PC-9 (cell line): ENCODE measurements around the gene OR5M10. TPM values are rescaled to one million over a fixed set of nuclear protein-coding genes. Genes with fewer than 3 reads are reported as not detected.

Experiments
- Bru-seq: library from RNA; stranded (reverse); fragments of 400-500 nt; gene quantifications from one replicate; lab custom pipeline; 2021; lab: Mats Ljungman, UMichigan
- BruChase-seq, 2 experiments: library from RNA; stranded (reverse); fragments of 400-500 nt; gene quantifications; one replicate each; lab custom pipeline; 2021; lab: Mats Ljungman, UMichigan
- BruUV-seq: library from RNA; stranded (reverse); fragments of 400-500 nt; replicated peaks from 2 replicates; lab custom pipeline; 2021; lab: Mats Ljungman, UMichigan
- CTCF ChIA-PET: fragments of 300-600 bp; sonication (Branson Sonifier 250); formaldehyde crosslinking; loops from one replicate; lab custom pipeline; 2022; ENCODE audit warnings: antibody characterized with exemption; lab: Charles Lee
- POLR2A ChIA-PET: fragments of 300-600 bp; sonication (Branson Sonifier 250); formaldehyde crosslinking; loops from one replicate; lab custom pipeline; 2022; ENCODE audit warnings: antibody characterized with exemption; ENCODE audit not compliant: unreplicated experiment; lab: Charles Lee
- DNase-seq, 2 experiments: peaks; one replicate each; pipeline versions ENCODE4 v3.0.0 to v3.0.0-alpha.2; 2015 to 2022; ENCODE audit warnings: mixed read lengths in 1 of 2
- H2AFZ ChIP-seq: fragments of 200-600 bp; sonication (generic); 2 replicates; pipeline ENCODE4 v1.8.1; 2017; ENCODE audit warnings: antibody characterized with exemption
- H3F3A ChIP-seq: fragments of 200-600 bp; sonication (generic); 2 replicates; pipeline ENCODE4 v1.8.1; 2017; ENCODE audit warnings: antibody characterized with exemption, mild to moderate bottlenecking, low read depth; ENCODE audit not compliant: insufficient read depth
- H3K27ac ChIP-seq: fragments of 200-600 bp; sonication (generic); 2 replicates; pipeline ENCODE4 v1.6.1; 2016; ENCODE audit warnings: mixed run types
- H3K27me3 ChIP-seq: fragments of 200-600 bp; sonication (generic); 2 replicates; pipeline ENCODE4 v1.6.1; 2016; ENCODE audit warnings: low read depth, mixed run types; ENCODE audit not compliant: insufficient read depth
- H3K36me3 ChIP-seq: fragments of 200-600 bp; sonication (generic); 2 replicates; pipeline ENCODE4 v1.6.1; 2016; ENCODE audit warnings: low read depth, mixed run types
- H3K4me1 ChIP-seq: fragments of 200-600 bp; sonication (generic); replicated peaks from 2 replicates; pipeline ENCODE4 v1.6.1; 2016; ENCODE audit warnings: mixed run types; ENCODE audit not compliant: insufficient read depth
- H3K4me2 ChIP-seq: fragments of 200-600 bp; sonication (generic); 2 replicates; pipeline ENCODE4 v1.6.1; 2017; ENCODE audit warnings: mixed run types
- H3K4me3 ChIP-seq: fragments of 200-600 bp; sonication (generic); 2 replicates; pipeline ENCODE4 v1.6.1; 2016; ENCODE audit warnings: mixed run types
- H3K79me2 ChIP-seq: fragments of 200-600 bp; sonication (generic); 2 replicates; pipeline ENCODE4 v1.6.1; 2017; ENCODE audit warnings: low read depth, mixed run types
- H3K9me2 ChIP-seq: fragments of 200-600 bp; sonication (generic); 2 replicates; pipeline ENCODE4 v1.8.1; 2017; ENCODE audit warnings: mild to moderate bottlenecking; ENCODE audit not compliant: insufficient read depth
- H3K9me3 ChIP-seq: fragments of 200-600 bp; sonication (generic); 2 replicates; pipeline ENCODE4 v1.8.1; 2016; ENCODE audit warnings: low read depth; ENCODE audit not compliant: insufficient read depth
- H4K20me1 ChIP-seq: fragments of 200-600 bp; sonication (generic); 2 replicates; pipeline ENCODE4 v1.8.1; 2017; ENCODE audit not compliant: insufficient read depth
- CTCF ChIP-seq: fragments of 200-600 bp; sonication (generic); conservative IDR thresholded peaks from 2 replicates; pipeline ENCODE4 v1.6.1; 2017; ENCODE audit warnings: mixed run types, antibody characterized with exemption, mild to moderate bottlenecking, moderate library complexity
- EZH2 ChIP-seq: fragments of 200-600 bp; sonication (generic); IDR thresholded peaks from 2 replicates; pipeline ENCODE4 v1.8.0; 2017; ENCODE audit warnings: antibody characterized with exemption, low read depth
- intact Hi-C: fragments of 100-400 bp; cut with micrococcal nuclease; formaldehyde crosslinking; loops from one replicate; pipeline ENCODE4 v1.10.0; 2022; ENCODE audit not compliant: unreplicated experiment
- long read RNA-seq: library from polyadenylated mRNA; stranded (forward); transcript quantifications from one replicate; pipeline ENCODE4 v2.0.0, GENCODE V29; 2022
- total RNA-seq: library from RNA; stranded (reverse); gene quantifications from 2 replicates; pipeline ENCODE4 v1.2.3, GENCODE V29; 2021

The OR5M10 gene
- total RNA-seq: not detected in 2 replicates
- Bru-seq, nascent RNA: not detected
- BruChase-seq, experiment 1, labeled RNA remaining after a 2-hour chase: not detected
- not detected for BruChase-seq, experiment 2, labeled RNA remaining after a 6-hour chase
- long read RNA-seq: 0 reads

GRCh38 chr11:56577621-56578020, at the start of gene OR5M10:
TSS of gene OR5M10 (minus strand) at chr11:56577721. CDS start at chr11:56577721, 0 bp downstream.
- Histone ChIP-seq H2AFZ (no peak within 1 kb of the TSS), H3K4me3 (no peak within 1 kb of the TSS), H3K4me1 (no peaks in the 10 kb centered on the region), H3K79me2 (no peaks in the 10 kb centered on the region), H3F3A (no peaks in the 10 kb centered on the region), H3K36me3 (no peaks in the 10 kb centered on the region), H4K20me1 (no peaks in the 10 kb centered on the region), H3K27me3 (0 out of 2 replicates have a peak, but pooled peaks cover 6% of the 10 kb centered on the region), H3K27ac (no peak within 1 kb of the TSS), H3K4me2 (no peak within 1 kb of the TSS), H3K9me2 (peaks cover 3% of the 10 kb centered on the region; the same call in 1 of the 2 replicates), H3K9me3 (no peaks in the 10 kb centered on the region)
- intact Hi-C loops: no loop called here
- TF ChIP-seq CTCF (no peak), EZH2 (no peak)
- no peak for DNase-seq
- BruUV-seq: no TSS peak
- ChIA-PET POLR2A (no interaction called here), CTCF (no interaction called here)

- CTCF ChIA-PET: no interaction called here
- intact Hi-C loops: loop anchor here (10.0 kb wide), 1 partner anchor 619 kb away; no protein-coding TSS in a partner anchor
- no peaks in the 10 kb centered on the region for H3F3A ChIP-seq
These were observed 48.4 kb upstream of the OR5M10 start for GRCh38 chr11:56625946-56626345.

GRCh38 chr11:56624661-56625110, 47.2 kb upstream of the OR5M10 start:
- BruUV-seq: no TSS peak
- TF ChIP-seq EZH2 (no peak), CTCF (peak; percentile 69)
- H3K4me1 ChIP-seq: no peaks in the 10 kb centered on the region
- no peaks in the 10 kb centered on the region for H3K36me3 ChIP-seq
- no peaks in the 10 kb centered on the region for H3K79me2 ChIP-seq
- DNase-seq: peak; percentile 5 to 69
- no peak overlapping the region for H3K4me3 ChIP-seq
- 0 out of 2 replicates have a peak, but pooled peaks cover 2% of the 10 kb centered on the region for H3K9me3 ChIP-seq
- no peak overlapping the region for H2AFZ ChIP-seq
- ChIA-PET CTCF (no interaction called here), POLR2A (no interaction called here)
- no peak overlapping the region for H3K4me2 ChIP-seq
- H3K9me2 ChIP-seq: no peaks in the 10 kb centered on the region
- H3K27me3 ChIP-seq: peaks cover 10% of the 10 kb centered on the region; the same call in 1 of the 2 replicates
- no peaks in the 10 kb centered on the region for H3F3A ChIP-seq
- intact Hi-C loops: loop anchor here (5.0 to 10.0 kb wide), 2 partner anchors 158 to 620 kb away; no protein-coding TSS in a partner anchor
- H4K20me1 ChIP-seq: no peaks in the 10 kb centered on the region; the same call in 1 of the 2 replicates
- no peak overlapping the region for H3K27ac ChIP-seq

More at GRCh38 chr11:56625946-56626345, 48.4 kb upstream of the OR5M10 start:
- Histone ChIP-seq H3K4me3 (no peak overlapping the region), H3K4me2 (no peak overlapping the region), H3K4me1 (no peaks in the 10 kb centered on the region), H3K9me2 (no peaks in the 10 kb centered on the region), H3K79me2 (no peaks in the 10 kb centered on the region), H3K36me3 (no peaks in the 10 kb centered on the region), H4K20me1 (no peaks in the 10 kb centered on the region; the same call in 1 of the 2 replicates), H3K27ac (no peak overlapping the region), H2AFZ (no peak overlapping the region), H3K9me3 (0 out of 2 replicates have a peak, but pooled peaks cover 2% of the 10 kb centered on the region), H3K27me3 (peaks cover 7% of the 10 kb centered on the region; the same call in 1 of the 2 replicates)
- TF ChIP-seq EZH2 (no peak), CTCF (no peak)
- BruUV-seq: no TSS peak
- no peak for DNase-seq
- POLR2A ChIA-PET: no interaction called here
